HepG2 (cell line): ENCODE data around the gene HINFP. TPM values are rescaled to one million over a fixed set of nuclear protein-coding genes. Genes with fewer than 3 reads are reported as not detected.

Experiments
- ATAC-seq: fragments of 200-7000 bp; cut with Tn5 transposase; 3 replicates; pipeline ENCODE4 v1.9.1; 2020; ENCODE audit warnings: mild to moderate bottlenecking, moderate library complexity
- BruUV-seq: library from RNA; stranded (reverse); fragments of 400-500 nt; replicated peaks from 2 replicates; lab custom pipeline; 2021; lab: Mats Ljungman, UMichigan
- CTCF ChIA-PET: fragments of 300-600 bp; formaldehyde crosslinking; extraction: SDS; loops from one replicate; lab custom pipeline; 2021; ENCODE audit warnings: low total read pairs, inconsistent platforms, low intra/inter-chr PET ratio; lab: Yijun Ruan, JAX
- POLR2A ChIA-PET: fragments of 350-600 bp; sonication (Branson Sonifier 250); formaldehyde crosslinking; loops from one replicate; lab custom pipeline; 2020; ENCODE audit warnings: antibody characterized with exemption, inconsistent platforms; lab: Yijun Ruan, JAX
- DNase-seq: peaks from one replicate; pipeline ENCODE4 v3.0.0-alpha.2; 2015; ENCODE audit warnings: low spot score
- FAIRE-seq: peaks from 3 replicates; lab custom pipeline; 2011; peaks lifted over from hg19 to GRCh38; lab: Jason Lieb, UNC
- H2AFZ ChIP-seq: one replicate; pipeline ENCODE4 v1.6.1; 2011; ENCODE audit warnings: low read length, inconsistent platforms
- H3K27ac ChIP-seq: fragments of 300-600 bp; 3 replicates; pipeline ENCODE4 v1.8.0; 2011; ENCODE audit warnings: mixed run types, mild to moderate bottlenecking, mixed read lengths, low read length, inconsistent platforms; ENCODE audit not compliant: insufficient read depth; ENCODE audit errors: extremely low read length
- H3K27me3 ChIP-seq, 2 experiments: fragments of 200-600 bp in 1 of 2; 2 replicates in 1 of 2; 3 replicates in 1 of 2; pipeline versions ENCODE4 v1.6.0 to v1.8.0; 2011; ENCODE audit warnings: low read length in 2 of 2, mild to moderate bottlenecking in 2 of 2, moderate library complexity in 2 of 2, inconsistent platforms in 1 of 2; ENCODE audit not compliant: insufficient read depth in 2 of 2, control insufficient read depth in 1 of 2
- H3K36me3 ChIP-seq, 2 experiments: fragments of 200-600 bp in 1 of 2; replicated peaks in 1 of 2; 2 replicates in 1 of 2; 3 replicates in 1 of 2; pipeline versions ENCODE4 v1.5.1 to v1.8.0; 2011; ENCODE audit warnings: low read length in 2 of 2, inconsistent platforms in 1 of 2; ENCODE audit not compliant: insufficient read depth in 2 of 2, control insufficient read depth in 1 of 2
- H3K4me1 ChIP-seq: 2 replicates; pipeline ENCODE4 v1.5.1; 2012; ENCODE audit warnings: low read length, inconsistent platforms; ENCODE audit not compliant: insufficient read depth
- H3K4me2 ChIP-seq: 2 replicates; pipeline ENCODE4 v1.6.0; 2011; ENCODE audit warnings: low read depth, low read length, inconsistent platforms
- H3K4me3 ChIP-seq, 3 experiments: fragments of 200-600 bp in 1 of 3; sonication (generic), shearing (Covaris generic) in 1 of 3; replicated peaks in 1 of 3; 2 replicates each; pipeline ENCODE4 v1.5.1; 2011 to 2016; ENCODE audit warnings: low read length in 3 of 3, inconsistent platforms in 2 of 3, low read depth in 2 of 3, mild to moderate bottlenecking in 2 of 3, control low read depth in 1 of 3, mixed read lengths in 1 of 3; ENCODE audit not compliant: insufficient read depth in 1 of 3
- H3K79me2 ChIP-seq: one replicate; pipeline ENCODE4 v1.6.1; 2011; ENCODE audit warnings: low read length, inconsistent platforms; ENCODE audit not compliant: insufficient read depth
- H3K9ac ChIP-seq: 2 replicates; pipeline ENCODE4 v1.6.0; 2011; ENCODE audit warnings: mild to moderate bottlenecking, low read depth, low read length, inconsistent platforms; ENCODE audit not compliant: insufficient read depth
- H3K9me3 ChIP-seq: 2 replicates; pipeline ENCODE4 v1.5.1; 2012; ENCODE audit warnings: mild to moderate bottlenecking, low read length
- H4K20me1 ChIP-seq: 2 replicates; pipeline ENCODE4 v1.6.0; 2011; ENCODE audit warnings: inconsistent platforms, mild to moderate bottlenecking, low read length, moderate library complexity; ENCODE audit not compliant: insufficient read depth
- ETS1 ChIP-seq: sonication (generic); formaldehyde crosslinking; IDR thresholded peaks from 2 replicates; pipeline ENCODE4 v1.4.0; 2020; ENCODE audit warnings: missing genetic modification reagents
- GZF1 ChIP-seq: sonication (generic); formaldehyde crosslinking; IDR thresholded peaks from 2 replicates; pipeline ENCODE4 v1.5.1; 2020; ENCODE audit warnings: mild to moderate bottlenecking, missing genetic modification reagents
- NPAS2 ChIP-seq: sonication (generic); formaldehyde crosslinking; IDR thresholded peaks from 2 replicates; pipeline ENCODE4 v1.8.0; 2022; ENCODE audit warnings: mild to moderate bottlenecking, missing genetic modification reagents, borderline replicate concordance
- ZNF792 ChIP-seq: IDR thresholded peaks from 2 replicates; pipeline ENCODE4 v1.6.1; 2016
- ZZZ3 ChIP-seq: sonication (generic); formaldehyde crosslinking; IDR thresholded peaks from 2 replicates; pipeline ENCODE4 v1.4.0; 2020; ENCODE audit warnings: missing genetic modification reagents, mild to moderate bottlenecking, borderline replicate concordance
- WGBS: methylation state at CpG from one replicate; pipeline ENCODE4 v1.1.6; 2017; ENCODE audit warnings: low lambda C conversion rate; 5-methylcytosine and 5-hydroxymethylcytosine counted together
- in situ Hi-C: cut with HindIII; loops from 2 replicates; pipeline ENCODE4 v1.10.0; 2017; ENCODE audit warnings: low pct_unique_long_range_greater_than_20kb; ENCODE audit not compliant: extremely low pct_ligation_motif_present
- intact Hi-C: fragments of 100-400 bp; cut with micrococcal nuclease; formaldehyde crosslinking; loops from one replicate; pipeline ENCODE4 v1.10.0; 2022; ENCODE audit not compliant: unreplicated experiment
- polyA plus RNA-seq, 8 experiments: library from polyadenylated mRNA; depleted of rRNA in 3 of 8; stranded (reverse) in 7 of 8; unstranded in 1 of 8; fragments of >200 nt; fragmentation: Illumina TruSeq in 4 of 8; extraction: Trizol in 4 of 8; gene quantifications; 2 replicates each; pipeline versions ENCODE4 v1.2.1 to v1.2.3, GENCODE V29; 2011 to 2016; ENCODE audit warnings: low read depth in 4 of 8, missing spikeins in 1 of 8, mixed read lengths in 1 of 8; ENCODE audit not compliant: insufficient read depth in 1 of 8
- total RNA-seq, 5 experiments: library from RNA; depleted of rRNA; stranded (reverse); fragments of >200 nt; fragmentation: Illumina TruSeq; extraction: Trizol; gene quantifications; 2 replicates each; pipeline ENCODE4 v1.2.3, GENCODE V29; 2016; ENCODE audit warnings: low read depth in 1 of 5
- TF ChIP-seq, protein P1 (sequence below): sonication (generic); formaldehyde crosslinking; IDR thresholded peaks from 2 replicates; pipeline ENCODE4 v1.5.0; 2020; ENCODE audit warnings: mild to moderate bottlenecking, missing genetic modification reagents

Gene HINFP
- total and polyA plus RNA-seq, 2 of the 13 experiments (the other 11 are each of a cell fraction or from before 2014, with no cell fraction given): 15.1 to 21.4 TPM

GRCh38 chr11:119145551-119145950 lies 24.2 kb downstream of the HINFP start (continued):
- TF ChIP-seq, protein P1, sequence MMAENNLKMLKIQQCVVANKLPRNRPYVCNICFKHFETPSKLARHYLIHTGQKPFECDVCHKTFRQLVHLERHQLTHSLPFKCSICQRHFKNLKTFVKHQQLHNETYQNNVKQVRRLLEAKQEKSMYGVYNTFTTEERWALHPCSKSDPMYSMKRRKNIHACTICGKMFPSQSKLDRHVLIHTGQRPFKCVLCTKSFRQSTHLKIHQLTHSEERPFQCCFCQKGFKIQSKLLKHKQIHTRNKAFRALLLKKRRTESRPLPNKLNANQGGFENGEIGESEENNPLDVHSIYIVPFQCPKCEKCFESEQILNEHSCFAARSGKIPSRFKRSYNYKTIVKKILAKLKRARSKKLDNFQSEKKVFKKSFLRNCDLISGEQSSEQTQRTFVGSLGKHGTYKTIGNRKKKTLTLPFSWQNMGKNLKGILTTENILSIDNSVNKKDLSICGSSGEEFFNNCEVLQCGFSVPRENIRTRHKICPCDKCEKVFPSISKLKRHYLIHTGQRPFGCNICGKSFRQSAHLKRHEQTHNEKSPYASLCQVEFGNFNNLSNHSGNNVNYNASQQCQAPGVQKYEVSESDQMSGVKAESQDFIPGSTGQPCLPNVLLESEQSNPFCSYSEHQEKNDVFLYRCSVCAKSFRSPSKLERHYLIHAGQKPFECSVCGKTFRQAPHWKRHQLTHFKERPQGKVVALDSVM (CRISPR knock-in tag): no peak

DNA sequence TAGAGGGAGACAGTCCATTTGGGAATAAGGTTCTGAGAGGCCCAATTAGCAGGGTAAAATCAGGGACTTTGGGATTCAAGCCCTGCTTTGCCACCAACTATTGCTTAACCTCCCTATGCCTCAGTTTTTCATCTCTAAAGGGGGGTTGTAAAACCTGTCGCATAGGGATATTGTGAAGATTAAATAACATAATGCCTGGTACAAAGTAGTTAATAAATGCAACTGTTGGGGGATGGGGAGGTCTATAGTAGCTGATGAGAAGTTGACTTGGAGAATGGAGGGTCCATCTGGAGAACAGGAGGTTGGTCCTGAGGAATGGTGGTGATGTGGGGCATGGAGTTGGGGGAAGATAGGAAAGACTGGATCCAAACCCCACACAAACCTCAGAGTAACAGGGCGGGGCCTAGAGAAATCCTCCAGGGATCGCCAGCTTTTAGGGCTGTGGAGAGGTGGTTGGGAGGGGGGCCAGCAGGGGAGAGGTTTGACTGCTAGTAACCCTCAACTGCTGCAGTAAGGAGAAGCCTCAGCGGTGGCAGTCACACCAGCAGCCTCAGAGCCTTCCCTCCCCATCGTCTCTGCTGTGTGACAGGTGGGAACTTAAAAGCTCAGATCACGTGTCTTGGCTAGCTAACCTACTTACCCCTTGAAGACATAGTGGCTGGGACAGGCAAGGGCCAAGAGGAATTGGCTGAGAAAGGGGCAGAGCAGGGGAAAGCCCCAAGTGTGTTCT lies 26.4 kb downstream of the HINFP start:
- Histone ChIP-seq H3K4me2 (no peak overlapping the region), H3K27ac (no peak overlapping the region), H3K4me1 (peaks cover 6% of the 10 kb centered on the region; the same call in 1 of the 2 replicates), H3K79me2 (no peaks in the 10 kb centered on the region), H3K4me3 (no peak overlapping the region), H3K9ac (no peak overlapping the region), H4K20me1 (no peaks in the 10 kb centered on the region), H3K27me3 (peaks cover 13 to 60% of the 10 kb centered on the region in 2 experiments), H3K9me3 (no peaks in the 10 kb centered on the region), H2AFZ (no peak overlapping the region), H3K36me3 (no peaks in the 10 kb centered on the region)
- WGBS: 20% methylated on average over 4 of the region's 6 CpGs
- ATAC-seq: no peak
- DNase-seq: no peak
- no TSS peak for BruUV-seq
- ChIA-PET POLR2A (no interaction called here), CTCF (no interaction called here)
- in situ Hi-C loops: no loop called here
- no peak for FAIRE-seq
- intact Hi-C loops: no loop called here
- TF ChIP-seq ETS1: no peak
- TF ChIP-seq ZZZ3 (CRISPR knock-in tag): no peak
- TF ChIP-seq GZF1: no peak
- no peak for TF ChIP-seq ZNF792 (CRISPR knock-in tag)
- no peak for TF ChIP-seq NPAS2 (CRISPR knock-in tag)
